Body of pancreas (tissue), 4 donors: ENCODE measurements around the gene PUS3. TPM values are rescaled to one million over a fixed set of nuclear protein-coding genes. Genes with fewer than 3 reads are reported as not detected.

Source experiments
- ATAC-seq: fragments of 150-250 bp; one replicate; pipeline ENCODE4 v1.9.1; 2016
- DNase-seq, 4 donors: peaks; one replicate each; pipeline ENCODE4 v3.0.0-alpha.2; 2019
- H3K27ac ChIP-seq, 4 donors: fragments of 200-600 bp; sonication (generic); 1 replicate in 3 of 4; 2 replicates in 1 of 4; pipeline versions ENCODE4 v1.5.1 to v1.6.1; 2016 to 2019; ENCODE audit warnings: mild to moderate bottlenecking in 1 of 4, mixed read lengths in 1 of 4, moderate library complexity in 1 of 4
- H3K27me3 ChIP-seq, 2 donors: fragments of 200-600 bp; sonication (generic); one replicate each; pipeline ENCODE4 v1.6.0; 2016; ENCODE audit warnings: mild to moderate bottlenecking in 1 of 2
- H3K36me3 ChIP-seq, 2 donors: fragments of 200-600 bp; sonication (generic); replicated peaks in 1 of 2; 2 replicates each; pipeline ENCODE4 v1.5.1; 2016; ENCODE audit warnings: low read depth in 2 of 2; ENCODE audit not compliant: insufficient read depth in 1 of 2
- H3K4me1 ChIP-seq: fragments of 200-600 bp; sonication (generic); one replicate; pipeline ENCODE4 v1.6.0; 2016
- H3K4me3 ChIP-seq, 2 donors: fragments of 200-600 bp; sonication (generic); 1 replicate in 1 of 2; 2 replicates in 1 of 2; pipeline ENCODE4 v1.5.1; 2016 to 2019
- H3K9me3 ChIP-seq, 3 donors: fragments of 200-600 bp; sonication (generic); 1 replicate in 2 of 3; 2 replicates in 1 of 3; pipeline ENCODE4 v1.5.1; 2016
- POLR2A ChIP-seq, 3 donors: fragments of 450-650 bp; IDR thresholded peaks; one replicate each; pipeline ENCODE4 v1.6.1; 2016; ENCODE audit warnings: antibody characterized with exemption in 3 of 3, mild to moderate bottlenecking in 2 of 3
- WGBS, 2 donors: methylation state at CpG; one replicate each; pipeline ENCODE4 v1.1.5; 2017; 5-methylcytosine and 5-hydroxymethylcytosine counted together
- intact Hi-C: fragments of 100-400 bp; cut with DNase I; formaldehyde crosslinking; loops from one replicate; pipeline ENCODE4 v1.15.1; 2023
- total RNA-seq, 2 donors: library from RNA; depleted of rRNA; stranded (reverse); fragments of >200 nt; gene quantifications; one replicate each; pipeline ENCODE4 v1.1.0, GENCODE V29; 2016
- TF ChIP-seq, protein P1 (sequence below), 7 experiments: fragments of 450-650 bp in 4 of 7; fragments of 200-600 bp in 3 of 7; sonication (generic) in 3 of 7; IDR thresholded peaks; one replicate each; pipeline ENCODE4 v1.5.1; 2016 to 2019; ENCODE audit warnings: antibody characterized with exemption in 7 of 7

The PUS3 gene
- total RNA-seq, 2 donors from 2014 or later: 1.6 to 9.6 TPM

DNA sequence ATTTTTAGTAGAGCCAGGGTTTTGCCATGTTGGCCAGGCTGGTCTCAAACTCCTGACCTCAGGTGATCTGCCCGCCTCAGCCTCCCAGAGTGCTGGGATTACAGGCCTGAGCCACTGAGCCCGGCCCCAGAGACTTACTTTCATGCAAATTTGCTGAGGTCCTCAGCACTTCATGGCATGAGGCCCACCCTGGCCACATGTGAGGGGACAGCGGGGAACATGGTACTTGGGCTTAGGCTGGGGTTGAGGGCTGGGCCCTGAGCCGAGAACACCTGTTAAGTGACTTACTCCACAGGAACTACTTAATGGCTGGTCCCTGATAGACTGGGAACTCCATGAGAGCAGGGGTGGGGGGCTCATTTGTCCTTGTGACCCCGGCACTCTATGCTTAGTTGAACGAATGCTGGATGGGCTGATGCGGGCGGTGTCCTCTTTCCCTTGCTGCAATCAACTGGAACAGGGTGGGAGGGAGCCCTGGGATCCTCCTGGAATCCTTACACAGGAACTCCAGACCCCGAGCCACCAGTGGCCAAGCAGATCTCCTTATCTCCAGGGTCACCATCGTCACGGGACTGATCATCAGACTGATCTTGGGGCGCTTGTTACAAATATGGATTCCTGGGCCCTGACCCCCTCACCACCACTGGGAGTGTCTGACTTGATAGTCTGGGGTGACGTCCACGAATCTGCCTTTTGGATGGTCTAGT, 43.9 kb upstream of the PUS3 start:
- 82 to 88% methylated on average over 11 to 14 of the region's 14 CpGs for WGBS, 2 donors
- Histone ChIP-seq H3K4me3 (no peak overlapping the region), H3K9me3 (no peaks in the 10 kb centered on the region), H3K27me3 (no peaks in the 10 kb centered on the region), H3K4me1 (peaks cover 21% of the 10 kb centered on the region), H3K27ac (no peak overlapping the region), H3K36me3 (no peaks in the 10 kb centered on the region)
- intact Hi-C loops: no loop called here
- ATAC-seq (no peak), DNase-seq (no peak)
- TF ChIP-seq, protein P1, sequence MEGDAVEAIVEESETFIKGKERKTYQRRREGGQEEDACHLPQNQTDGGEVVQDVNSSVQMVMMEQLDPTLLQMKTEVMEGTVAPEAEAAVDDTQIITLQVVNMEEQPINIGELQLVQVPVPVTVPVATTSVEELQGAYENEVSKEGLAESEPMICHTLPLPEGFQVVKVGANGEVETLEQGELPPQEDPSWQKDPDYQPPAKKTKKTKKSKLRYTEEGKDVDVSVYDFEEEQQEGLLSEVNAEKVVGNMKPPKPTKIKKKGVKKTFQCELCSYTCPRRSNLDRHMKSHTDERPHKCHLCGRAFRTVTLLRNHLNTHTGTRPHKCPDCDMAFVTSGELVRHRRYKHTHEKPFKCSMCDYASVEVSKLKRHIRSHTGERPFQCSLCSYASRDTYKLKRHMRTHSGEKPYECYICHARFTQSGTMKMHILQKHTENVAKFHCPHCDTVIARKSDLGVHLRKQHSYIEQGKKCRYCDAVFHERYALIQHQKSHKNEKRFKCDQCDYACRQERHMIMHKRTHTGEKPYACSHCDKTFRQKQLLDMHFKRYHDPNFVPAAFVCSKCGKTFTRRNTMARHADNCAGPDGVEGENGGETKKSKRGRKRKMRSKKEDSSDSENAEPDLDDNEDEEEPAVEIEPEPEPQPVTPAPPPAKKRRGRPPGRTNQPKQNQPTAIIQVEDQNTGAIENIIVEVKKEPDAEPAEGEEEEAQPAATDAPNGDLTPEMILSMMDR (IDR thresholded peaks at IDR 0.05): no peak
- no peak for TF ChIP-seq POLR2A (IDR thresholded peaks at IDR 0.05)

DNA sequence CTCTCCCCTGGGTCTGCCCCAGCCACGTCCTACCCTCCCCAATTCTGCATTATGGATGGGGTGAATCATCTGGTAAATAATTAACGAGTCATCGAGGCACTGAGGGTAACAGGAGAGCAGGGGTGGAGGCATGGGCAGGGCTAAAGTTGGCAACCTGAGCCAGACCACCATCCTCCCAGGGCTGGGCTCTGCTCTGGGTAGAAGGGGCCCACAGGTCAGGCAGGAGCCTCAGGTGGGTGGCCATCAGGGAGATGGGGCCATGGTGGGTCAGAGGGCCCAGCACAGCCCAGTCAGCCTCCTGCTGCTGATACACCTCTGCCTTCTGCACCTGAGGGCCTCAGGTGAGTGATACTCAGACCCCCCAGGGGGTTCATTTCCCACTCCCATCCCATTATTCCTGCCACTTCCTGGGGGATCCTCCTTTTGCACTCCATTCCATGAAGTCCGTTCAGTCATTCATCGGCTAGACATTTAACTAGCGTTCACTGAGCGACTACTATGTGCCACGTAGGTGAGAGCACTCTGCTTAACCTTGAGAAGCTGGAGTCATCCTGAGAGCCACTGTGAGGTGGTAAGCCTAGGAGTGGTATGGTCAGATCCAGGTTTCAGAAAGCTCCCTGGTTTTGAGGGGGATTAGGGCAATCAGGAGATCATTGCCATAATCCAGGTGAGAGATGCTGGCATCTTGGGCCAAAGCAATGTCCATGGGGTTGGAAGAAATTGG, 43.0 kb upstream of the PUS3 start, which contains the start of gene VSIG10L2:
TSS of gene VSIG10L2 (plus strand) at position 248 of the 724 bp plus-strand sequence. CDS start at position 260, 12 bp downstream.
- no peaks in the 10 kb centered on the region for H3K27me3 ChIP-seq
- intact Hi-C loops: no loop called here

DNA sequence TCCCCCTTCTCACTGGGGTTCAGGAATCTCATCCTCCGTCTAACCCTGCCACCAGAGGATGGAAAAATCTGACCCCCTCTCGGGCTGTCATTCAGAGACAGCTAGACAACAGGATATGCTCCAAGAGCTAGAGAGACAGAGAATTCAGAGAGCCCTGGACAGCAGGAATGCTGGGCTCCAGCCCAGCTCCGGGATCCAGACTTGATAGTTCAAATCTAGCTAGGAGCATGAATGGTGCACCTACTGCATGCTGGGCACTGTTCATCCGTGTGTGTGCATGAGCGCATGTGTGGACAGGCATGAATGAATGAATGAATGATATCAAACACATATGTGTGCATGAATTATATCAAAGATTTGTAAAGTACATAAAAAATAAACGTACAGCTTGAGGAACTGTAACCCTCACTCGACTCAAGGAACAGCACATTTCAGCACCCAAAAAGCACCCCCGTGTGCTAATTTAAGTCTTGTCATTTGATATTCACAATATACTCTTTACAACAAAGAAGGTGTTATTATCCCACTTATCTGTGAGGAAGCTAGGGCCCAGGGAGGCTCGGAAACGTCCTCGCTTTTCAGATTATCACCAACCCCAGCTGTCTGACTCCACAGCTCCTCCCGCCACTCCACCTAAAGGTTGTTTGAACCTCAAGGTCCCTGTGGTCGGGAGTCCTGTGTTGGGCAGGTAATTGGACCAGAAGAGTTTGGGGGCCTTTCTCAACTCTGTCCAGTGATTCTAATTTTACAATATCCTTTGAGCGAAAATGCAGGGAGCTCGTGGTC, 42.2 kb upstream of the PUS3 start:
- Histone ChIP-seq H3K4me3 (no peak overlapping the region), H3K27me3 (no peaks in the 10 kb centered on the region), H3K27ac (no peak overlapping the region), H3K4me1 (peaks cover 6% of the 10 kb centered on the region), H3K9me3 (no peaks in the 10 kb centered on the region), H3K36me3 (no peaks in the 10 kb centered on the region)
- intact Hi-C loops: no loop called here
- ATAC-seq (no peak), DNase-seq (no peak)
- TF ChIP-seq, protein P1 (IDR thresholded peaks at IDR 0.05): no peak
- TF ChIP-seq POLR2A (IDR thresholded peaks at IDR 0.05): no peak
- 53 to 66% methylated on average over 14 to 15 of the region's 15 CpGs for WGBS, 2 donors

More for the DNA sequence above, 43.0 kb upstream of the PUS3 start, which contains the start of gene VSIG10L2:
- H3K4me3 ChIP-seq: no peak within 1 kb of the TSS
- 70 to 75% methylated on average over 8 of the region's 8 CpGs for WGBS, 2 donors
- ATAC-seq (no peak), DNase-seq (no peak)
- TF ChIP-seq, protein P1 (IDR thresholded peaks at IDR 0.05): no peak
- no peak for TF ChIP-seq POLR2A (IDR thresholded peaks at IDR 0.05)
- no peak within 1 kb of the TSS for H3K27ac ChIP-seq
- peaks cover 12% of the 10 kb centered on the region for H3K4me1 ChIP-seq
- H3K9me3 ChIP-seq: no peaks in the 10 kb centered on the region
- H3K36me3 ChIP-seq: no peaks in the 10 kb centered on the region

DNA sequence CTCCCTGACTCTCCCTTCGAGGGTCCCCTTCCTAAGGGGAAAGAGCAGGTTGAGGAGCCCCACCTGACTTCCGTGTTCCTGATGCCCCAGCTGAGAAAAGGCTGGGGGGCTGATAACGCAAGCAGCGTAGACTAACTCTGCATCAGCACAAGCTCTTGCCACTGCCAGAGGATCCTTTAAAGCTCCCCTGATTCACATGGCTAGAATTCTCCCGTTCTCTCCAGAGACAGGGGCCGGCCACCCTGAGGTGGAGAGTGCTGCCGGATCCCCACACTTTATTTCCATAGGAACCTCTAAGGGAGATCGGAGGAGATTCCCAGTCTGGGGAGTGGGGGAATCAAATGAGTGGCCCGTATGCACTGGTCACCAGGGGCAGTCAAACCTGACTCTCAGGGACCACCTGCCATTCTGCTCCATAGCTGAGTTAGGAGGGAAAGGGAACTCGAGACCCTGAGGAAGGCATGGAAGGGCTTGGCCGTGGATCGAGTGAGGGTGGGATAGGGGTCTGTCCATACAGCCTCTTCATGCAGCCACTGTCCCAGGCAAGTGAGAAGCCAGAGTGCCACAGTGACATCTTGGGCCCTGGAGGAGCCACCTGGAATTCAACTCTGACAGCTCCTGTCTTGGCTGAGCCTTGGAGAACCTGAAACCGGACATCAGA, 41.5 kb upstream of the PUS3 start:
- Histone ChIP-seq H3K27me3 (no peaks in the 10 kb centered on the region), H3K4me1 (peaks cover 6% of the 10 kb centered on the region), H3K4me3 (no peak overlapping the region), H3K27ac (no peak overlapping the region), H3K9me3 (no peaks in the 10 kb centered on the region), H3K36me3 (no peaks in the 10 kb centered on the region)
- no peak for TF ChIP-seq POLR2A (IDR thresholded peaks at IDR 0.05)
- TF ChIP-seq, protein P1 (IDR thresholded peaks at IDR 0.05): no peak
- WGBS, 2 donors: 74 to 76% methylated on average over 11 to 13 of the region's 13 CpGs
- intact Hi-C loops: loop anchor here (5.0 kb wide), 1 partner anchor 253 kb away; no protein-coding TSS in a partner anchor
- DNase-seq (no peak), ATAC-seq (no peak)
